G401 (cell line): Measurements from ENCODE around the gene SSC4D. TPM values are rescaled to one million over a fixed set of nuclear protein-coding genes. Genes with fewer than 3 reads are reported as not detected.
A peak's percentile ranks its signal among the peaks of the same experiment; 100 is the strongest.
"Not testable (repeated sequence)": the region's sequence is repeated elsewhere in the genome, so short reads cannot be mapped to it uniquely, and the experiment has no call there.

Experiments used
- DNase-seq: peaks from one replicate; pipeline ENCODE4 v3.0.0-alpha.2; 2015; ENCODE audit warnings: low spot score
- in situ Hi-C: cut with HindIII; loops from 2 replicates; pipeline ENCODE4 v1.10.0; 2016; ENCODE audit warnings: low sequenced_read_pairs, mixed read lengths
- total RNA-seq: library from RNA; depleted of rRNA; stranded (reverse); fragments of >200 nt; shearing (Covaris generic); gene quantifications from 2 replicates; pipeline ENCODE4 v1.2.3, GENCODE V29; 2014; rRNA removed

Gene SSC4D
- 8.1 and 8.5 TPM in 2 replicates for total RNA-seq

DNA sequence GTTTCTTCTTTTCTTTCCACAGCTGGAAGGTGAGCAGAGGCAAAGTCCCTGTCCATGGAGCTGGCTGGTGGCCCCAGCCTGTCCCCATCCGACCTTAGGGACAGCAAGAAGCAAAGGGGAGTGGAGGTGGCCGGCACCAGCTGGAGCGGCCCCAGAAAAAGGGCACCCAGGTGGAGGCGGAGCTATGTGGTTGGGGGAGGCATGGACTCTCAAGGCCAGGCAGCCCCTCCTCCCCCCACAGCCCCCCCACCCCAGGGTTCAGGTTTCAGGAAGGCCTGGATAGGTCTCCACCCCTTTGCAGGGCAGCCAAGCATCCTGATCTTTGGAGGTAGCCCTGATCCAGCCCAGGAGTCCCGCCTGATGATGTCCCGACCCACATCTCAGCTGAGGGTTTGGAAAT lies at the start of gene SSC4D:
Gene SSC4D, minus strand, starts transcription at position 161 of the 400 bp plus-strand sequence. CDS start 5,258 bp downstream, outside the sequence.
- no peak for DNase-seq
- in situ Hi-C loops: no loop called here

- in situ Hi-C loops, DNase-seq: not testable (repeated sequence)
These were observed 49.0 kb upstream of the SSC4D start for GRCh38 chr7:76458504-76458903.

GRCh38 chr7:76457017-76457416 lies 47.5 kb upstream of the SSC4D start:
- in situ Hi-C loops, DNase-seq: not testable (repeated sequence)

GRCh38 chr7:76445577-76446008 lies 36.1 kb upstream of the SSC4D start:
- in situ Hi-C loops, DNase-seq: not testable (repeated sequence)

DNA sequence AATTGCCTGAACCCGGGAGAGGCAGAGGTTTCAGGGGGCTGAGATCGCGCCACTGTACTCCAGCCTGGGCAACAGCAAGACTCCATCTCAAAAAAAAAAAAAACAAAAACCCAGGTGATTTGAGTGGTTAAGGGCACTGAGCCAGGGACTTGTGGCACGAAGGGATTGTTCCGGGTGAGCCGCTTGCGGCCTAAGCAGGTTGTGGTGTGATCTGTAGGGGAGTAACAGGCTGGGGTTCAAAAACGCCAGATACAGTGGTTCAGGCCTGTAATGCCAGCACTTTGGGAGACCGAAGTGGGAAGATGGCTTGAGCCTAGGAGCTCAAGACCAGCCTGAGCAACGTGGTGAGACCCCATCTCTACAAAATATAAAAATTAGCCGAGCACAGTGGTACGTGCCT lies 34.3 kb upstream of the SSC4D start:
- in situ Hi-C loops, DNase-seq: not testable (repeated sequence)

GRCh38 chr7:76442664-76443446 lies 33.4 kb upstream of the SSC4D start:
- DNase-seq, in situ Hi-C loops: not testable (repeated sequence)

DNA sequence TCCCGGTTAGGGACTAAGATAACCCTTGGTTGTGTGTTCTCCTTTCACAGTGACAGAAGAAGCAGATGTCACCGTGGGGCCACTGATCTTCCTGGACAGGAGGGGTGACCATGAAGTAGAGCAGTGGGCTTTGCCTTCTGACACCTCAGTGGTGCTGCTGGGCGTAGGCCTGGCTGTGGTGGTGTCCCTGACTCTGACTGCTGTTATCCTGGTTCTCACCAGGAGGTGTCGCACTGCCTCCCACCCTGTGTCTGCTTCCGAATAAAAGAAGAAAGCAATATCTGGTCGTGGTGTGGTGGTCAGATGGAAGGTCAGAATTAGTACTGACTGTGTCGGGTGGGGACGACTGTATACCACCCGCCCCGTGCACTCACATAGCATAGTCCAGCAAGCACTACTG lies 32.3 kb upstream of the SSC4D start:
- in situ Hi-C loops, DNase-seq: not testable (repeated sequence)

DNA sequence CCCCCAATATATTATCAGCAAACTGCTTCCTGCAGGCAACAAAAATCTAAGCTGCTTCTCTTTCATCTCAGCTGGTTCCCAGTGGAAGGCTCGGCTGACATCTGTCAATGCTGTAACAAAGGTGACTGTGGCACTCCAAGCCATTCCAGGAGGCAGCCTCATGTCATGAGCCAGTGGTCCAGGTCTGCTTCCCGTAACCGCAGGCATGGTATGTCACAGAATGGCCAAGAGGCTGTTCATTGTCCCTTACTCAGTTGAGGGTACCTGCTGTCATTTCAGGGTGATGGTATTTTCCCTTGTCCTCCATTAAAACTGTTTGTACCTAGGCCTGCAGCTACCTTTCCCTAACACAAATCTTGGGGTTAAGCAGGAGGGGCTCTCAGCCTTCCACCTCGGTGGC lies 30.9 kb upstream of the SSC4D start:
- DNase-seq, in situ Hi-C loops: not testable (repeated sequence)

GRCh38 chr7:76439120-76439888 lies 29.8 kb upstream of the SSC4D start:
- in situ Hi-C loops, DNase-seq: not testable (repeated sequence)

DNA sequence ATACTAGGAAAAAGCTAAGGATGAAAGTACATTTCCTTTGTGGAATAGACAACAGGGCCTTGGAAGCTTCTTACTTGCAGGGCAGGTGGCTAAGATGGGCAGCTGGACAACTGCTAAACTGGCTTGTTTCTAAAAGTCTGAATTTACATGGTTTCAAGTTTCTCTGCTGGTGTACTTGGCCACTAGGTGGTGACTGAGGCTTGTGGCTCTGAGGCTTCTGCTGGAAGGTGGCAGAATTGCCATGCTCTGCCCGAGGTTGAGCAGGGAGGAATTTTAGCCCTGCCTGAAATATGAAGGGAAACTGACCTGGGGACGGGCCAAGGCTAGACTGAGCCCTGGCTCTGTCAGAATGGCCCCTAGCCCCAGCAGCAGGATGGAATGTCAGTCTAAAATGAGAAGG lies 28.4 kb upstream of the SSC4D start:
- DNase-seq: peak; percentile 64
- in situ Hi-C loops: not testable (repeated sequence)

- DNase-seq: no peak
- in situ Hi-C loops: no loop called here
These were observed 21.3 kb upstream of the SSC4D start for GRCh38 chr7:76430836-76431235.

GRCh38 chr7:76430211-76430610 lies 20.7 kb upstream of the SSC4D start:
- no peak for DNase-seq
- in situ Hi-C loops: no loop called here

- DNase-seq: no peak
- in situ Hi-C loops: no loop called here
These were observed 19.6 kb upstream of the SSC4D start for GRCh38 chr7:76428868-76429805.

- in situ Hi-C loops: no loop called here
These were observed 18.8 kb upstream of the SSC4D start for GRCh38 chr7:76428149-76428823.

GRCh38 chr7:76427635-76428034 lies 18.1 kb upstream of the SSC4D start:
- in situ Hi-C loops: no loop called here
- no peak for DNase-seq

More at GRCh38 chr7:76428149-76428823, 18.8 kb upstream of the SSC4D start:
- DNase-seq: no peak

DNA sequence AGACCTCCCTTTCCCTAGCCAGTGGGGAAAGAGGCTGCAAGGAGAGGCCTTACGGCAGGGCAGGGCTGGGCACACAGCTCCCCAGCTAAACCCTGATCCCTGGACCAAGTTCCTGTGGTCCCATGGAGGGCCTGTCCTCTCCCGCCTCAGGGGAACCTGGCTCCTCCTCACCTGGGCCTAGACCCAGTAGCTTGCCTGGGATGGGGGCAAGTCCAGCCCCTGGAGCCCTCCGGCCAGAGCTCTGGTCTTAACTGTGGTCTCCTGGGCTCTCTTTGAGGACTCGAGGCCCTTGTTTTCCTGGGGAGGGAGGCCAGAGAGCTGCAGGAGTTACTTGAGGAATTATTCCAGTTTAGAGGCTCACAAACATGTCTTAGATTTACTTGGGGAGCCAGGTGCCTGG lies 16.7 kb upstream of the SSC4D start:
- in situ Hi-C loops: no loop called here
- no peak for DNase-seq

DNA sequence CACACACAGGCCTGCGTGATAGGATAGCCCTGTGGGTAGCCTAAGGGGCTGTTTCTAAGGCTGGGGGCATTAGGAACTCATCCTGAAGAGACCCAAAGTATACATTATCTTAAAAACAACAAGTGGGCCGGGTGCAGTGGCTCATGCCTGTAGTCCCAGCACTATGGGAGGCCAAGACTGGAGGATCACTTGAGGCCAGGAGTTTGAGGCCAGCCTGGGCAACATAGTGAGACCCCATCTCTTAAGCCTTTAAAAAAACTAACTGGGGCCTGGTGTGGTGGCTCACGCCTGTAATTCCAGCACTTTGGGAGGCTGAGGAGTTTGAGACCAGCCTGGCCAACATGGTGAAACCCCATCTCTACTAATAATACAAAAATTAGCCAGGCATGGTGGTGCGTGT lies 16.1 kb upstream of the SSC4D start:
- in situ Hi-C loops, DNase-seq: not testable (repeated sequence)

DNA sequence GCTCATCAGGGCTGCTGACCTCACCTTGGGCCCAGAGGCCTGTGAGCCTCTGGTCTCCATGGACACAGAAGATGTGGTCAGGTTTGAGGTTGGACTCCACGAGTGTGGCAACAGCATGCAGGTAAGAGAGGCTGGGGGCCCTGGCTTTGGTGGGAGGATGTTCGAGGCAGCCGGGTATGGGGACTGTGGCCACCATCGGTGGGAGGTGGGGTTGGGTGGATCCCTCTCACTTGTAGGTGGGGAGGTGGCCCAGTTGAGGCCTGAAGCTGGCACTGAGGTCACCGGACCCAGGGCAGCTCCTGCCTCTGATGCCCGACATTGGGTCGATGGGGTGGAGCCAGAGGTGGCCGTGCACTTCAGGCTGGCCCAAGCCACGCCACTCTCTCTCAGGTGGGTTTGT lies 15.7 kb upstream of the SSC4D start:
- in situ Hi-C loops: no loop called here
- DNase-seq: no peak
